GM08714 (cell line): ENCODE data around the gene HOXA13.

Source experiments
- H3K4me3 ChIP-seq: fragments of 200-500 bp; sonication (Bioruptor generic); 2 replicates; pipeline ENCODE4 v1.5.1; 2014; ENCODE audit warnings: mild to moderate bottlenecking, low read length, inconsistent platforms
- ZNF274 ChIP-seq: IDR thresholded peaks from 2 replicates; pipeline ENCODE4 v1.6.1; 2012; ENCODE audit warnings: mild to moderate bottlenecking, low read depth, low read length

Gene HOXA13

DNA sequence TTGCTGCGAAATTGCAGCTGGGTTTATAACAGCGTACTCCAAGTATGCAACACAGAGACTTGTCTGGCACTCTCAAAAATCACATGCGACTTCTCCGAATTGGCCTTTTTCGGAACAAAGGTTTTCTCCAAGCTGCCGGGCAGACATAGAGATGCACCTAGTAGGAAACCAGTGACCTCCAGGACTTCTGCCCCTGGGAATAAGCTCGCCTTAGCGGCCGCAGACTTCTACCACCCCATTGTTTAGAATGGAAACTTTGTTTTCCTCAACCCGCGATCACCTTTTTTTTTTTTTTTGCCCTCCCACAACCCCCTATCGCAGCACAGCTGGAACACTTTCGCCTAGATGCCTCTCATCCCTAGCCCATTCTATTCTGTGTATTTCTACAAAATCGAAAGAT, 20.9 kb downstream of the HOXA13 start:
- no peak for TF ChIP-seq ZNF274
- no peak overlapping the region; the same call in 1 of the 2 replicates for H3K4me3 ChIP-seq

DNA sequence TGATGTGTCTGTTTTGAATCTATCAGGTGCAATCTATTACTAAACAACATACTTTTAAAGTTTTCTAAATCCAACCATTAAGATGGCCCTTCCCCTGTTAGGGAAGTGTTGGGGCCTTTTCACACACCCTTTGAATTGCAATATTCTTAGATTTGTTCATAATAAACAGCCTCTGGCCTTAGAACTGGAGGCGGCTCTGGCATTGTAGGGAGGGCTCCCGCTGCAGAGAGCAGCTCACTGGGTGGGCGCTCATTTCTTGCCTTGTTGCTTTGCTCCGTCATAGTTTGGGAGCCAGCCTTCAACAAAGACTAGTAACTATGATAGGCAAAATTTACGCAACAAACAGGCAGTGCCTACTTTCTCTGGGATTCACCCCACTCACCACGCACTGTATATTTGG, 21.5 kb downstream of the HOXA13 start:
- TF ChIP-seq ZNF274: no peak
- H3K4me3 ChIP-seq: no peak overlapping the region; the same call in 1 of the 2 replicates

GRCh38 chr7:27177795-27178320, 22.0 kb downstream of the HOXA13 start:
- H3K4me3 ChIP-seq: no peak overlapping the region; the same call in 1 of the 2 replicates
- TF ChIP-seq ZNF274: no peak

DNA sequence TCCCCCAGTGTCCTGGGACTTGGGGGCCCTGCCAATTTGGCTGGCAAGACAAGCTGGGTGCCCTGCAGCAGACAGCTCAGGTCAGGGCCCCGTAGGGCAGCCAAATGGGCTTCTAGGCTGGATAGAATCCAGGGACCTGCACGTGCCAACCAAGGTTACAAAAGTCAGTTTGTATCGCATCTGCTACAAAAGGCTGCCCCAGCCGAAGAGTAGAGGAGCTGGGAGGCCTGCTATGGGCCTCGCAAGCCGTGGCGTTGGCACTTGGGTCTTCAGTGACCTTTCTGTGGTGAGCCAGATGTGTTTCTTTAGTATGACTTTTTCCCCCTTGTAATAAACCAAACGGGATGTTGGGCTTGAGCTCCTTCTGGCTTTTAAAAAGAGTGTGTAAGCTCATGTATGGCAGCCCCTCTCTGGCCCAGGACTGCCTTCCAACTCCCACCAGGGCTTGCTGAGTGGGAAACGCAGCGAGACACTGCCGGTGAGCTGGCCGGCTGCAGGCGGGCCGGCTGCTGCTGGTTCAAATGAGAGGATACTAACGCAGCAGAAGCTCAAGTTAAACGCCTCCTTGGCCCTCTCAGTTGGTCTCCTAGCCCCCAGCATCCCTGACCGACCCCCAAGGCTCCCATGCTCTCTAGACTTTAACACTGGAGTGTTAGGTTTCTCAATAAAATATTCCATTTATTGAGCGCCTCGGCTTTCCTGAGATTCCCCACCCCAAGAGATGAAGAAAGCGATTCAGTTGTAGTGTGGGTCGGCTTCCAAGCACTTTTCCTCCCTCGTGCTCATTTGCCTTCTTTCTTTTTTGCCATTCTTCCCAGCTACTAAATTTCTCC, 22.7 kb downstream of the HOXA13 start:
- H3K4me3 ChIP-seq: no peak overlapping the region
- no peak for TF ChIP-seq ZNF274

- TF ChIP-seq ZNF274: no peak
- H3K4me3 ChIP-seq: no peak overlapping the region
Observed at GRCh38 chr7:27176524-27176845, 23.4 kb downstream of the HOXA13 start.

DNA sequence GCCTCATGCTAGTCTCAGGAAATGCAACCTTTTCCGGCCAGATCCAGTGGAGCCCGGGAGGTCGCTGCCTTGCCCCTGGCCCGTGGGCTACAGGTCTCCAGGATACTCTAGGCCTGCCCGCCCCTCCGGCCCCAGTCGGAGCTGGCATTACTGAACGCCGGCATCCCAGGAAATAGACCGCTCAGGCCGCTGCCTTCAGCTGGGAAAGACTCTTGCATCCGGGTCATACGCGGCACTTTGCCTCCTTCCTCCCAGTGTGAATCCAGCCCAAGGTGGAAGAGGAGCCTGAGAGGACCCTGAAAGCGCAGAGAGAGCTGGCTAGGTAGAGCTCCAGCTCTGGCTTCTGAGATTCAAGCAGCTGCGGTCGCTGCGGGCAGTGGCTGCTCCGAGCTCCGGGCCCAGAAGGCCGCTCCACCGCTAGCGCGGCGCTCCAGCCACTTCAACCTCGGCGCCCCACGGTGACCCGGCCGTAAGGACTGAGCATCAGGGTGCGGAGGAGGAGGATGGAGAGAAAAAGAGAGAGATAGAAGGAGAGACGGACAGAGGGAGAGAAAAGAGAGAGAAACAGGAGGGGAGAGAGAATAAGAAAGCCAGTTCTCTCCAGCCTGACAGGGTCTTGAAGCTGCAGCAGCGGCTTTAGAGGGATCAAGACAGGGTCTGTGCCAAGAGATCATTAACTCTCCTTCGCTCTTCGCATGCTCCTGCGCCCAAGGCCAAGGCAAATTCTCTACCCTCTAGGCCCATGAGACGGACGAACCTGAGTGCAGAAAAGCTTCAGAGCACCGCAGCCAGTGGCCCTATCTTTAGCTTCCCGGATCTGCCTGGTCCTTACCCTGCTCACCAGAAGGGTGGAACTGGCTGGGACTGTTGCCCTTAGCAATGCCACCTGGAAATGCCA, 24.0 kb downstream of the HOXA13 start:
- TF ChIP-seq ZNF274: no peak
- no peak overlapping the region for H3K4me3 ChIP-seq

DNA sequence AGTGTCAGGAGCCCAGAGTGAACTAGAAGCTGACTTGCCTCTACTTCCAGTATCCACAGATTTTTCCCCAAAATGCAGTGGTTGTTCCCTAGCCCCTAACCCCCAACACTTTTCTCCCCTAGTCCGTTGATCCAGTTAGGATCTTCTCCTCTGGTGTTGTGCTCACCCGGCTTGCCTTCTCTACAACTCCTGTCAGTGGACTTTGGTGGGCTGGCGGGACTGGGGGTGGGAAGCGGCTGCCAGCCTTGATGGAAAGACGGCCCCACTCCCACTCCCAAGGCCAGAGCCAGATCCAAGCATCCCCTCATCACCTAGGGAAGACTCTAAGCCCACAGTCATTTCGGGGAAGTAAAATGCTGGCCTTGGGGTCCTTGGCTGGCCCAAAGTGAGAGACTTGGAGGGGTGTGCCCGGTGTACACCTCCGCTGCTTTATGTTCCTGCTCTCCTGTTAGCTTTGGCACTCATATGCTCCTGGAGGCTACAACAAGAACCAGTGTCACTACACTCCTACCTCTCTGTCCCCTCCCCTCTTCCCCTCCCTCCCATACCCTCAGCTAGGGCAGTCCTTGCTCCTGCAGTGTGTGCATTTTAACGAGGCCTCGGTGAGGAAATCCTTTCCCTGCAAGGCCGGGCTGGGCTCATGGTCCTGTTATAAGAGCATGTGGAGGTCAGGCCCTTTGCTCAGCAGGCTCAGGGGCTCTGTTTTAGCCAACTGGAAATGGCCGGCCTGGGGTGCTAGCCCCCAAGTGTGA, 24.8 kb downstream of the HOXA13 start:
- no peak for TF ChIP-seq ZNF274
- H3K4me3 ChIP-seq: no peak overlapping the region

GRCh38 chr7:27173956-27174873, 25.7 kb downstream of the HOXA13 start, which contains the start of gene HOXA10:
TSS of gene HOXA10 (minus strand) at chr7:27174320. CDS start at chr7:27174306, 14 bp downstream.
- TF ChIP-seq ZNF274: no peak
- H3K4me3 ChIP-seq: peak within 1 kb of the TSS; percentile 8; the same call in 1 of the 2 replicates

DNA sequence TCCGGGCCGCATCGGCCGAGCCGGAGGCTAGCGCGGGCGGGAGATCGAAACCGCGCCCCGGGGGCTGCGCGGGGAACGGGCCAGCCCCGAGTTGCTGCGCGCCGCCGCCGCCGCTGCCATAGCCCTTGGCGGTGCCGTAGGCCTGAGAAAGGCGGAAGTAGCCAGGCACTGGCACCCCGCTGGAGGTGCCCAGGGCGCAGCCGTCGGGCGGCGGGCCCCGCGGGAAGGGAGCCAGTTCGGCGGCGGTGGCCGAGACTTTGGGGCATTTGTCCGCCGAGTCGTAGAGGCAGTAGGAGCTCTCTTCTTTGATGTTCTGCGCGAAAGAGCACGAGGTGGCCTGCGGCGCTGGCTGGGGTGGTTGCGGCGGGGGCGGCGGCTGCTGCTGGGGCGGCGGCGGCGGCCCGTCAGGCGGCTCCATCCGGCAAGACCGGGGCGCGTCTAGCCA, 26.4 kb downstream of the HOXA13 start:
- peak overlapping the region; percentile 8; the same call in 1 of the 2 replicates for H3K4me3 ChIP-seq
- no peak for TF ChIP-seq ZNF274

DNA sequence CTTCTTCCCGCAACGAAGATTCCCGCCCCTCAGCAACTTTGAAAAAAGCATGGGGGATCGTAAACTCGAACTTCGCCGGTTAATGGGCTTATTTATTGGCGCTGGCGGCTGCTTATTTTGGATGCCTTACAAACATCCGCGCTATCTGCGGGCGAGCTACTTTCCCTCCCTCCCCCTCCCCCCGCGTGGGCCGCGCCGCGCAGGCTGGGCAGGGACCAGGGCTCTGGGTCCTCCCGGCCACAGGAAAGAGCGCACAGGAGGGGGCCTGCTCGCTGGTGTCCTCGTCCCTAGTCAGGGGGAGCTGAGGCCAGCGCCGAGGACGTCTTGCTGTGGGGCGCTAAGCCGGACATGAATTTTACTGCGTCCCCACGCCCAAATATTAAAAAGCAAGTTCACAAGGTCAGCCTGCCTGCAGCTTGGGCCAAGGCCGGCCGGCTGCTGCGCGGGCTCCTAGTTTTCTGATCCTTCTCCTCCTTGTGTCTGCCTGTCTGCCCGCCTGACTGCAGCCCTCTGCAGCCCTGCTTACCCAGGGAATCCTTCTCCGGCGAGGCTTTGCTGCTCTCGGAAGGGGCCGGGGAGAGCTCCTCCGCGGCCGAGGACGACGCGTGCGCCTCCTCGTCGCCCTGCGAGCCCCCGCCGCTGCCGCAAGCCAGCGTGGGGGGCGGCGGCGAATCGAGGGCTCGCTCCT, 26.9 kb downstream of the HOXA13 start:
- TF ChIP-seq ZNF274: no peak
- peak overlapping the region; percentile 8; the same call in 1 of the 2 replicates for H3K4me3 ChIP-seq

- no peak overlapping the region for H3K4me3 ChIP-seq
Observed at GRCh38 chr7:27172315-27172774, 27.5 kb downstream of the HOXA13 start.

GRCh38 chr7:27171637-27172314, 28.1 kb downstream of the HOXA13 start:
- no peak overlapping the region; the same call in 1 of the 2 replicates for H3K4me3 ChIP-seq
- no peak for TF ChIP-seq ZNF274

More at GRCh38 chr7:27172315-27172774, 27.5 kb downstream of the HOXA13 start:
- TF ChIP-seq ZNF274: no peak

GRCh38 chr7:27171325-27171636, 28.6 kb downstream of the HOXA13 start:
- no peak for TF ChIP-seq ZNF274
- no peak overlapping the region; the same call in 1 of the 2 replicates for H3K4me3 ChIP-seq
